GM10248 (cell line): ENCODE data around the gene F13A1.

ENCODE experiments used
- CTCF ChIA-PET: fragments of 300-600 bp; sonication (Branson Sonifier 250); formaldehyde crosslinking; extraction: SDS; loops from one replicate; lab custom pipeline; 2021; ENCODE audit warnings: antibody characterized with exemption; lab: Yijun Ruan, JAX
- POLR2A ChIA-PET: fragments of 350-650 bp; sonication (Branson Sonifier 250); formaldehyde crosslinking; extraction: SDS; loops from one replicate; lab custom pipeline; 2020; ENCODE audit warnings: antibody characterized with exemption; lab: Yijun Ruan, JAX
- DNase-seq: peaks from one replicate; pipeline ENCODE4 v3.0.0; 2012; ENCODE audit errors: extremely low spot score
- CTCF ChIP-seq: IDR thresholded peaks from 2 replicates; pipeline ENCODE4 v1.5.1; 2012; ENCODE audit warnings: mild to moderate bottlenecking, low read depth; ENCODE audit errors: extremely low read depth, missing control alignments, control extremely low read depth

Gene F13A1

DNA sequence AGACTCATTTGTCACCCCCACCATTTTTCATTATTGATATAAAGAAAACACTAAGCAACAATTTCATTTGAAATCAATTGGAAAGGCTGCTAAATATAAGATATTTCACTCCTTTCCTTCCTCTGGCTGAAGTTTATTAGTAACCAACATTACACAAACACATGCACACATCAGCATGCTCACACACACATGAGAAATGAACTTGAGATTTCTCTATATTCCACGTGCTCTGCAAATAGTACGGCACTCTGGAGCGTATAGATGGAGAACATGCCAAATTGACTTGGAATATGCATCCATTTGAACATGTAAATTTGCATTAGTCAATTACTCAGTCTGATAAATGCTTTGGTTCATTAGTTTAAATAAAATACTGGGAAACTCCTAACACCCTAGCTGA lies 37.1 kb upstream of the F13A1 start:
- no peak for DNase-seq
- no peak for TF ChIP-seq CTCF
- ChIA-PET CTCF (no interaction called here), POLR2A (no interaction called here)

- DNase-seq, result no peak
- CTCF ChIA-PET, result no interaction called here
- TF ChIP-seq CTCF, result no peak
- POLR2A ChIA-PET, result no interaction called here
Measured at GRCh38 chr6:6357032-6357431, 36.6 kb upstream of the F13A1 start.

GRCh38 chr6:6352772-6353171 lies 32.3 kb upstream of the F13A1 start:
- ChIA-PET POLR2A (no interaction called here), CTCF (no interaction called here)
- no peak for TF ChIP-seq CTCF
- no peak for DNase-seq

DNA sequence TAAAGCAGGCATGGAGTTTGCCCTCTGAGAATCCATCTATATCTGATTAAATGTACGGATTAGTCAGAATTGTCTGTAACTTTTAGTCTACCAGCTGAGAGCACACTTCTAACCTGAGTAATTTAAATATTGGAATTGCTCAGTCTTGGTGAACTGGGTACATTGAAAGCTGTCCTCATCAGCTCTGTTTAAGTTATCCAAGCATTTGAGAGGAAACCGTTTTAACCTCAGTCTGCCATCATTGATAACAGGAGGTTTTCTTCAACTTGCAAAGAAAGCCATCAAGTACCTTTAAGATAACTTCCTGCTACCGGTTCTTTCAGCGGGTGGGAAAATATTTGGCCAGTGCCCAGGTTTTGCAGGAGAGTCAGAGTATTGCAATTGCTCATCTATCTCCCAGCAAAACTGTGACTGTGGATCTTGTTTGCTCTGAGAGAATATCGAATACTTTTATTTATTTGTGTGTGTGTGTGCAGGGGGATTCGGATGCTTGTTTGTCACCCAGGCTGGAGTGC lies 31.1 kb upstream of the F13A1 start:
- no peak for TF ChIP-seq CTCF
- POLR2A ChIA-PET, result no interaction called here
- no peak for DNase-seq
- CTCF ChIA-PET, result no interaction called here

- ChIA-PET CTCF (no interaction called here), POLR2A (no interaction called here)
- DNase-seq, result no peak
- TF ChIP-seq CTCF, result no peak
Measured at GRCh38 chr6:6350696-6351095, 30.2 kb upstream of the F13A1 start.

GRCh38 chr6:6348256-6348655 lies 27.8 kb upstream of the F13A1 start:
- no peak for DNase-seq
- ChIA-PET CTCF (interaction anchor here (1.0 to 1.2 kb wide), 4 partner anchors 8 to 37 kb away, joined by 3 to 4 read pairs (median 3); no protein-coding TSS in a partner anchor), POLR2A (no interaction called here)
- no peak for TF ChIP-seq CTCF
